ENCODE measurements around the gene AHDC1. TPM values are rescaled to one million over a fixed set of nuclear protein-coding genes. Genes with fewer than 3 reads are reported as not detected.

AHDC1 gene
- total and polyA plus RNA-seq, 9 of the 15 experiments (the other 6 are each of a cell fraction or from before 2014, with no cell fraction given), result 0.21 to 36.4 (median 4.7) TPM

GRCh38 chr1:27556781-27557595 is 47.0 kb downstream of the AHDC1 start (continued):
- TF ChIP-seq HBP1 (CRISPR knock-in tag; IDR thresholded peaks at IDR 0.05) (no peak), RAD51 (IDR thresholded peaks at IDR 0.05; ENCODE audit: borderline replicate concordance, low read depth) (no peak), TOE1 (IDR thresholded peaks at IDR 0.05; ENCODE audit: borderline replicate concordance) (no peak), TOE1 (CRISPR knock-in tag; IDR thresholded peaks at IDR 0.05; ENCODE audit: borderline replicate concordance, low read depth) (no peak), BDP1 (IDR thresholded peaks at IDR 0.05; ENCODE audit: insufficient read depth, insufficient read length) (no peak), SRSF1 (IDR thresholded peaks at IDR 0.05; ENCODE audit: low read depth, low read length) (no peak), NRF1 (conservative IDR thresholded peaks at IDR 0.05 in 1 of 2, IDR thresholded peaks at IDR 0.05 in 1 of 2) (no peak), NKRF (IDR thresholded peaks at IDR 0.05; ENCODE audit: borderline replicate concordance) (no peak), HMGN3 (IDR thresholded peaks at IDR 0.05; ENCODE audit: borderline replicate concordance, extremely low read depth, insufficient read length, low read depth, low read length) (peak; percentile 35), SAFB (IDR thresholded peaks at IDR 0.05; ENCODE audit: borderline replicate concordance, low read depth, low read length) (no peak), ZNF551 (CRISPR knock-in tag; IDR thresholded peaks at IDR 0.05) (no peak), EGR1 (conservative IDR thresholded peaks at IDR 0.05) (peak; percentile 80), CBX5 (IDR thresholded peaks at IDR 0.05; ENCODE audit: borderline replicate concordance, low read depth) (no peak), TFAP4 (CRISPR knock-in tag; IDR thresholded peaks at IDR 0.05; ENCODE audit: borderline replicate concordance) (peak; percentile 18), ELK1 (CRISPR knock-in tag; IDR thresholded peaks at IDR 0.05) (no peak), CSDE1 (IDR thresholded peaks at IDR 0.05) (no peak), IRF9 (tag; IDR thresholded peaks at IDR 0.05) (no peak), RCOR1 (IDR thresholded peaks at IDR 0.05; ENCODE audit: borderline replicate concordance in 1 of 2, low read depth in 2 of 2, low read length in 2 of 2) (peak in 1 of 2 experiments; percentile 36; a peak in 2 of 4 replicates), GMEB1 (CRISPR knock-in tag; IDR thresholded peaks at IDR 0.05) (no peak)

Data from K562 (cell line).